Subcutaneous adipose tissue (tissue), 4 donors: ENCODE data around the gene CERCAM. TPM values are rescaled to one million over a fixed set of nuclear protein-coding genes. Genes with fewer than 3 reads are reported as not detected.

Experiments used
- CTCF ChIP-seq: fragments of 450-650 bp; IDR thresholded peaks from one replicate; pipeline ENCODE4 v1.5.1; 2016; ENCODE audit warnings: low read depth, mild to moderate bottlenecking, control low read depth, antibody characterized with exemption, moderate library complexity
- total RNA-seq, 4 donors: library from RNA; depleted of rRNA; stranded (reverse); fragments of >200 nt; gene quantifications; one replicate each; pipeline ENCODE4 v1.1.0, GENCODE V29; 2016

The CERCAM gene
- total RNA-seq = 10 to 100 TPM in 3 of 4 donors, 1 to 10 TPM in 1; 8.3 to 34.7 (median 31.4) TPM

DNA sequence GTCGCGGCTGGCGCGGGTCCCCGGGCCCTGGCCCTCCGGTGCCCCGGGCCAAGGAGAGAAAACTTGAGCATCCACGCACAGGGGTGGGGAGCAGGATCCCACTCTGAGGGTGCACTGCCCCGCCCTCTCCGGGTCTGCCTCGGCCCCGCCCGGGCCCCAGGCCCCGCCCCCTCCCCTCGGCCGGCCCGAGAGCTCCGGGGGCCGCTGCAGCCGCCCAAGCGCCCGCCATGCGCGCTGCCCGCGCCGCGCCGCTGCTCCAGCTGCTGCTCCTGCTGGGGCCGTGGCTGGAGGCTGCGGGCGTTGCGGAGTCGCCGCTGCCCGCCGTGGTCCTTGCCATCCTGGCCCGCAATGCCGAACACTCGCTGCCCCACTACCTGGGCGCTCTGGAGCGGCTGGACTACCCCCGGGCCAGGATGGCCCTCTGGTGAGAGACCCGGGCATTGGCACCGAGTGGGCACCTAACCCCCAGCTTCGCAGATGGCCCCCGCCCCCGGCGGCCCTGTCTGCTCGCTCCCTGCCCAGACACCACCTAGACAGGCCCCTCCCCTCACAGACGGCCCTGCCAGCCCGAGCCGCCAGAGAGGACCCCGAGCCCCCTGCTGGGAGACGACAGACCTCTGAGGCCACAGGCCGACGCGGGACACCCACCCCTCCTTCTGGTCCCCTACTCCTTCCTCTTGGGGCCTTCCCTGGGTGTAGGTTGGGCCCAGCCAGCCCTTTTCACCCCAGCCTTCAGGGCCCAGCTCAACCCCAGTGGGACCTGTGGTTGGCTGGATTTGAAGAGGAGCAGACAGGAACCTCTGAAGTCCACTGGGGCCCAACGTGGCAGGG lies at the start of gene CERCAM:
CERCAM (plus strand) TSS at position 207 of the 831 bp plus-strand sequence; CDS start at position 228, 21 bp downstream.
- no peak for TF ChIP-seq CTCF

DNA sequence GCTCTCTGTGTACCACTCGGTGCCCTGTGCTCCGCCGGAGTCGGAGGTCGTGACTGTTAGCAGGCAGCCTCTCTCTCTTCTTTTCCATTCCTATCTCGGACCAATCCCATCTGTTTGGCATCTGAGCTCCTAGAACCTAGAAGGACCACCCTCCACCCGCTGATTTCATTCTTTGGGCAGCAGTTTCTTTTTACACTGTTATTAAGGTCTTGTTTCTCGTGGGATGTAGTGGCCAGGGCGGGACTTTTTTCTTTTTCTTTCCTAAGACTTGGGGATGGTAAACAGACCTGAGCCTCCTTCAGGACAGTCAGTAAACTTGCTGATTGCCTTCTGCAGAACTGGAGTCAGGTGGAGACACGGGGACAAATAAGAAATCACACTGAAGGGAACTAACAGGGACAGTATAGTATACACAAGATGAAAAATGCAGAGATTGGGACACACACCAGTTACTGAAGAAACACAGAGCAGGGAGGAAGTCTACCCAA lies 49.0 kb upstream of the CERCAM start:
- TF ChIP-seq CTCF = no peak

- no peak for TF ChIP-seq CTCF
These were observed 48.4 kb upstream of the CERCAM start for GRCh38 chr9:128372188-128372641.

- no peak for TF ChIP-seq CTCF
These were observed 47.9 kb upstream of the CERCAM start for GRCh38 chr9:128372784-128373183.

DNA sequence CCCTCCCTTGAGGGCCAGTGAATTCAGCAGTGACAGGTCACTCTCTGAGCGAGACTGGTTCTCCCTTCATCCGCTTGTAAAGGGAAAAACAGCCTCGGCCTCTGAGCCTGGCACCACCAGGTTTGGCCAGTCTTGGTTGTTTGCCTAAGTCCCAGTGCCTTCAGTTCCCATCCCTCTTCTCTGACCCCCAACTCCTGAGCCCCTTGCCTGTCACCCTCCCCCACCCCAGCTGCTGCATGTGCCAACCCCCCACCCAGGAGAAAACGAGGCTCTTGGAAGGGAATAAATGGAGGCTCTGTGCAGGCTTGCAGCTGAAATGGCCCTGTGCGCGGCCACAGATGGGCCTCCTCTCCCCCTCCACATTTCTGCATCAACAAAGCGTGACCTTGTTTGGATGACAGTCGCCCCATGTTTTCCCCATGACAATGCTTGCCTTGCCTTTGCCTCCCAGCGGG lies 46.4 kb upstream of the CERCAM start:
- no peak for TF ChIP-seq CTCF

DNA sequence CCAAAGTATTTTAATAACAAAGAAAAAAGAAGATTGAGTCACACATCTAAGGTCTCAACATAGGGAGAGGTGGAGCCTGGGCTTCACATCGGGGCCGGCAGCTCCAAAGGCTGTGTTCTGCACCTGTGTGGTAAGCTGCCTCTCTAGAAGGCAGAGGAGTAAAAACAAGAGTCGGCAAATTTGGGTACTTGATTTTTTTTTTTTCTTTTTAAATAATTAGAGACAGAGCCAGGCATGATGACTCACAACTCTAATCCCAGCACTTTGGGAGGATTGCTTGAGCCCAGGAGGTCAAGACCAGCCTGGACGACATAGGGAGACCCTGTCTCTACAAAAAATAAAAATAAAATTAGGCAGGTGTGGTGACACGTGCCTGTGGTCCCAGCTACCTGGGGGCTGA lies 44.8 kb upstream of the CERCAM start:
- no peak for TF ChIP-seq CTCF

- TF ChIP-seq CTCF = no peak
These were observed 38.4 kb upstream of the CERCAM start for GRCh38 chr9:128382261-128382660.
